Measurements from ENCODE around the gene FBXL16. TPM values are rescaled to one million over a fixed set of nuclear protein-coding genes. Genes with fewer than 3 reads are reported as not detected.
"Not testable (repeated sequence)": the region's sequence is repeated elsewhere in the genome, so short reads cannot be mapped to it uniquely, and the experiment has no call there.

The FBXL16 gene
- total and polyA plus RNA-seq, 2 of the 13 experiments (the other 11 are each of a cell fraction or from before 2014, with no cell fraction given): 0.22 to 2.0 TPM

GRCh38 chr16:712740-713250 is 7.2 kb upstream of the FBXL16 start:
- H3K79me2 ChIP-seq (ENCODE audit: insufficient read depth, low read length); intact Hi-C loops (cut with micrococcal nuclease; ENCODE audit: unreplicated experiment); H3K27ac ChIP-seq (ENCODE audit: extremely low read length, insufficient read depth, low read length); H4K20me1 ChIP-seq (ENCODE audit: insufficient read depth, low read length); H3K9ac ChIP-seq (ENCODE audit: insufficient read depth, low read depth, low read length); H3K4me3 ChIP-seq (replicated peaks in 1 of 3; ENCODE audit: insufficient read depth in 1 of 3, low read depth in 2 of 3, low read length in 3 of 3); H2AFZ ChIP-seq (ENCODE audit: low read length); BruUV-seq (replicated peaks); H3K4me2 ChIP-seq (ENCODE audit: low read depth, low read length); H3K9me3 ChIP-seq (ENCODE audit: low read length); H3K36me3 ChIP-seq (replicated peaks in 1 of 2; ENCODE audit: control insufficient read depth in 1 of 2, insufficient read depth in 2 of 2, low read length in 2 of 2): not testable (repeated sequence)
- in situ Hi-C loops (cut with HindIII; ENCODE audit: extremely low pct_ligation_motif_present, low pct_unique_long_range_greater_than_20kb): loop anchor here (5.0 kb wide), 1 partner anchor 75 kb away; the partner anchor contains the start of genes CHTF18 and RPUSD1
- FAIRE-seq (peak; percentile 83), DNase-seq (ENCODE audit: low spot score) (peak; percentile 93), ATAC-seq (peak; percentile 14)
- ChIA-PET CTCF (ENCODE audit: low intra/inter-chr PET ratio, low total read pairs) (interaction anchor here (1.1 to 2.3 kb wide), 3 partner anchors 21 to 73 kb away, joined by 3 to 19 read pairs (median 13); partner anchors contain the start of gene CIAO3), POLR2A (interaction anchor here (0.6 to 1.4 kb wide), 8 partner anchors 8 to 75 kb away, joined by 3 to 9 read pairs (median 4); partner anchors contain the start of genes ANTKMT, CHTF18, CIAO3 and HAGHL)
- peaks cover 3 to 36% of the 10 kb centered on the region in 2 experiments; a peak in 4 of 5 replicates for H3K27me3 ChIP-seq (ENCODE audit: control insufficient read depth in 1 of 2, insufficient read depth in 2 of 2, low read length in 2 of 2)
- WGBS (ENCODE audit: low lambda C conversion rate): 22% methylated on average over 13 of the region's 13 CpGs
- H3K4me1 ChIP-seq (ENCODE audit: insufficient read depth, low read length): peaks cover 35% of the 10 kb centered on the region
- TF ChIP-seq JUND (CRISPR knock-in tag; IDR thresholded peaks at IDR 0.05): 0 out of 2 replicates have a peak, but pooled peaks have one; percentile 51
- peak; percentile 27; the same call in 1 of the 2 replicates for TF ChIP-seq RXRB (CRISPR knock-in tag; IDR thresholded peaks at IDR 0.05; ENCODE audit: borderline replicate concordance)
- TF ChIP-seq MIXL1 (CRISPR knock-in tag; IDR thresholded peaks at IDR 0.05): 0 out of 2 replicates have a peak, but pooled peaks have one; percentile 29
- peak; percentile 66; the same call in 1 of the 2 replicates for TF ChIP-seq SOX5 (CRISPR knock-in tag; IDR thresholded peaks at IDR 0.05; ENCODE audit: borderline replicate concordance)
- TF ChIP-seq KDM1A (CRISPR knock-in tag; IDR thresholded peaks at IDR 0.05): peak; percentile 73; the same call in 1 of the 2 replicates
- TF ChIP-seq XRCC5 (optimal IDR thresholded peaks at IDR 0.05; ENCODE audit: low read length): peak; percentile 18
- peak; percentile 65; the same call in 1 of the 2 replicates for TF ChIP-seq ZNF350 (CRISPR knock-in tag; IDR thresholded peaks at IDR 0.05; ENCODE audit: borderline replicate concordance, low read depth)
- peak; percentile 25; the same call in 1 of the 2 replicates for TF ChIP-seq JUN (CRISPR knock-in tag; IDR thresholded peaks at IDR 0.05)
- peak; percentile 30; the same call in 1 of the 2 replicates for TF ChIP-seq RARA (CRISPR knock-in tag; IDR thresholded peaks at IDR 0.05)
- TF ChIP-seq, protein P1, sequence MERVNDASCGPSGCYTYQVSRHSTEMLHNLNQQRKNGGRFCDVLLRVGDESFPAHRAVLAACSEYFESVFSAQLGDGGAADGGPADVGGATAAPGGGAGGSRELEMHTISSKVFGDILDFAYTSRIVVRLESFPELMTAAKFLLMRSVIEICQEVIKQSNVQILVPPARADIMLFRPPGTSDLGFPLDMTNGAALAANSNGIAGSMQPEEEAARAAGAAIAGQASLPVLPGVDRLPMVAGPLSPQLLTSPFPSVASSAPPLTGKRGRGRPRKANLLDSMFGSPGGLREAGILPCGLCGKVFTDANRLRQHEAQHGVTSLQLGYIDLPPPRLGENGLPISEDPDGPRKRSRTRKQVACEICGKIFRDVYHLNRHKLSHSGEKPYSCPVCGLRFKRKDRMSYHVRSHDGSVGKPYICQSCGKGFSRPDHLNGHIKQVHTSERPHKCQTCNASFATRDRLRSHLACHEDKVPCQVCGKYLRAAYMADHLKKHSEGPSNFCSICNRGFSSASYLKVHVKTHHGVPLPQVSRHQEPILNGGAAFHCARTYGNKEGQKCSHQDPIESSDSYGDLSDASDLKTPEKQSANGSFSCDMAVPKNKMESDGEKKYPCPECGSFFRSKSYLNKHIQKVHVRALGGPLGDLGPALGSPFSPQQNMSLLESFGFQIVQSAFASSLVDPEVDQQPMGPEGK (CRISPR knock-in tag; IDR thresholded peaks at IDR 0.05): 0 out of 2 replicates have a peak, but pooled peaks have one; percentile 46
- 0 out of 2 replicates have a peak, but pooled peaks have one; percentile 12 for TF ChIP-seq ZNF331 (CRISPR knock-in tag; IDR thresholded peaks at IDR 0.05)
- peak; percentile 27; the same call in 1 of the 2 replicates for TF ChIP-seq ZNF792 (CRISPR knock-in tag; IDR thresholded peaks at IDR 0.05)
- TF ChIP-seq HDAC2 (CRISPR knock-in tag; IDR thresholded peaks at IDR 0.05): peak; percentile 57; the same call in 1 of the 2 replicates
- 0 out of 2 replicates have a peak, but pooled peaks have one; percentile 22 for TF ChIP-seq CEBPG (CRISPR knock-in tag; IDR thresholded peaks at IDR 0.05)
- peak; percentile 25; the same call in 1 of the 2 replicates for TF ChIP-seq SALL1 (CRISPR knock-in tag; IDR thresholded peaks at IDR 0.05)
- TF ChIP-seq HDAC1 (CRISPR knock-in tag; IDR thresholded peaks at IDR 0.05): peak; percentile 45; the same call in 1 of the 2 replicates
- TF ChIP-seq KDM2A (CRISPR knock-in tag; IDR thresholded peaks at IDR 0.05; ENCODE audit: borderline replicate concordance, low read depth): peak; percentile 67; the same call in 1 of the 2 replicates
- TF ChIP-seq TFE3 (CRISPR knock-in tag; IDR thresholded peaks at IDR 0.05): peak; percentile 83; the same call in 1 of the 2 replicates
- peak; percentile 72; the same call in 1 of the 2 replicates for TF ChIP-seq SAP130 (CRISPR knock-in tag; IDR thresholded peaks at IDR 0.05; ENCODE audit: low read depth)
- TF ChIP-seq GATAD2A (CRISPR knock-in tag; IDR thresholded peaks at IDR 0.05): 0 out of 2 replicates have a peak, but pooled peaks have one; percentile 18
- TF ChIP-seq, protein P2, sequence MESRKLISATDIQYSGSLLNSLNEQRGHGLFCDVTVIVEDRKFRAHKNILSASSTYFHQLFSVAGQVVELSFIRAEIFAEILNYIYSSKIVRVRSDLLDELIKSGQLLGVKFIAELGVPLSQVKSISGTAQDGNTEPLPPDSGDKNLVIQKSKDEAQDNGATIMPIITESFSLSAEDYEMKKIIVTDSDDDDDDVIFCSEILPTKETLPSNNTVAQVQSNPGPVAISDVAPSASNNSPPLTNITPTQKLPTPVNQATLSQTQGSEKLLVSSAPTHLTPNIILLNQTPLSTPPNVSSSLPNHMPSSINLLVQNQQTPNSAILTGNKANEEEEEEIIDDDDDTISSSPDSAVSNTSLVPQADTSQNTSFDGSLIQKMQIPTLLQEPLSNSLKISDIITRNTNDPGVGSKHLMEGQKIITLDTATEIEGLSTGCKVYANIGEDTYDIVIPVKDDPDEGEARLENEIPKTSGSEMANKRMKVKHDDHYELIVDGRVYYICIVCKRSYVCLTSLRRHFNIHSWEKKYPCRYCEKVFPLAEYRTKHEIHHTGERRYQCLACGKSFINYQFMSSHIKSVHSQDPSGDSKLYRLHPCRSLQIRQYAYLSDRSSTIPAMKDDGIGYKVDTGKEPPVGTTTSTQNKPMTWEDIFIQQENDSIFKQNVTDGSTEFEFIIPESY (CRISPR knock-in tag; IDR thresholded peaks at IDR 0.05): peak; percentile 84
